ENCODE data around the gene PRKCA. TPM values are rescaled to one million over a fixed set of nuclear protein-coding genes. Genes with fewer than 3 reads are reported as not detected.

The PRKCA gene
- total and polyA plus RNA-seq, 2 donors (not counting 3 experiments of a cell fraction or from before 2014, with no cell fraction given), result 7.5 to 34.2 TPM

DNA sequence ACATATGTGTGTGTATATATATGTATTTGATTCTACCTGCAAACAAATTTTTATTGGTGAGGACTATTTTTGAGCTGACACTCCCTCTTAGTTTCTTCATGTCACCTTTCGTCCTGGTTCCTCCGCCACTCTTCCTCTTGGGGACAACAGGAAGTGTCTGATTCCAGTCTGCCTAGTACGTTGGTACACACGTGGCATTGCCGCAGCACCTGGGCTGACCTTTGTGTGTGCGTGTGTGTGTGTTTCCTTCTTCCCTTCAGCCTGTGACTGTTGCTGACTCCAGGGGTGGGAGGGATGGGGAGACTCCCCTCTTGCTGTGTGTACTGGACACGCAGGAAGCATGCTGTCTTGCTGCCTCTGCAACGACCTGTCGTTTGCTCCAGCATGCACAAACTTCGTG lies 503.2 kb downstream of the PRKCA start:
- DNase-seq (ENCODE audit: low read depth, low spot score), result no peak
- Histone ChIP-seq H3K4me3 (replicated peaks in 1 of 3; ENCODE audit: insufficient read depth in 1 of 3, low read depth in 1 of 3, low read length in 3 of 3) (no peak overlapping the region), H3K4me1 (ENCODE audit: control insufficient read depth, extremely low read depth, insufficient read depth, low read length) (no peaks in the 10 kb centered on the region), H3K36me3 (ENCODE audit: control insufficient read depth in 2 of 2, extremely low read depth in 1 of 2, insufficient read depth in 2 of 2, low read length in 2 of 2) (no peaks in the 10 kb centered on the region), H3K27ac (ENCODE audit: insufficient read depth, low read depth, low read length) (no peak overlapping the region), H3K9me3 (replicated peaks; ENCODE audit: control insufficient read depth, insufficient read depth, low read length) (no peaks in the 10 kb centered on the region), H3K27me3 (ENCODE audit: control insufficient read depth in 2 of 2, insufficient read depth in 2 of 2, low read length in 2 of 2) (no peaks in the 10 kb centered on the region), H3K79me2 (ENCODE audit: control insufficient read depth, insufficient read depth, low read length) (no peaks in the 10 kb centered on the region), H4K20me1 (replicated peaks; ENCODE audit: control insufficient read depth, extremely low read depth, insufficient read depth, low read length) (no peaks in the 10 kb centered on the region), H3K9me1 (replicated peaks; ENCODE audit: control insufficient read depth, extremely low read depth, insufficient read depth, low read length) (no peaks in the 10 kb centered on the region), H3K9ac (replicated peaks; ENCODE audit: extremely low read depth, insufficient read depth, low read length) (no peak overlapping the region), H3K4me2 (ENCODE audit: insufficient read depth, low read length) (no peak overlapping the region), H2AFZ (ENCODE audit: low read depth, low read length) (no peak overlapping the region)
- no TSS peak for BruUV-seq (replicated peaks)
- no peak for FAIRE-seq
- CTCF ChIA-PET, result no interaction called here
- dilution Hi-C loops (cut with MboI; ENCODE audit: extremely low pct_ligation_motif_present, low sequenced_read_pairs) (no loop called here), intact Hi-C loops (cut with micrococcal nuclease) (no loop called here)
- no peak for TF ChIP-seq FOS (IDR thresholded peaks at IDR 0.05; ENCODE audit: borderline replicate concordance, insufficient read depth, low read length)
- no peak for TF ChIP-seq MYC (IDR thresholded peaks at IDR 0.05; ENCODE audit: low read depth, low read length)
- TF ChIP-seq POLR2AphosphoS5 (IDR thresholded peaks at IDR 0.05; ENCODE audit: insufficient read depth, low read depth, low read length), result no peak
- TF ChIP-seq POLR2A (IDR thresholded peaks at IDR 0.05; ENCODE audit: low read depth, low read length), result no peak
- no peak for TF ChIP-seq GATA2 (IDR thresholded peaks at IDR 0.05; ENCODE audit: insufficient read depth, insufficient read length, low read depth, low read length)
- no peak for TF ChIP-seq EZH2 (IDR thresholded peaks at IDR 0.05; ENCODE audit: borderline replicate concordance, low read depth, low read length, severe bottlenecking)
- TF ChIP-seq JUN (IDR thresholded peaks at IDR 0.05; ENCODE audit: borderline replicate concordance, insufficient read depth, insufficient read length, low read depth), result no peak
- TF ChIP-seq, protein P1, sequence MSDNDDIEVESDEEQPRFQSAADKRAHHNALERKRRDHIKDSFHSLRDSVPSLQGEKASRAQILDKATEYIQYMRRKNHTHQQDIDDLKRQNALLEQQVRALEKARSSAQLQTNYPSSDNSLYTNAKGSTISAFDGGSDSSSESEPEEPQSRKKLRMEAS (IDR thresholded peaks at IDR 0.05; ENCODE audit: insufficient read depth, insufficient read length), result no peak
- TF ChIP-seq, protein P2, sequence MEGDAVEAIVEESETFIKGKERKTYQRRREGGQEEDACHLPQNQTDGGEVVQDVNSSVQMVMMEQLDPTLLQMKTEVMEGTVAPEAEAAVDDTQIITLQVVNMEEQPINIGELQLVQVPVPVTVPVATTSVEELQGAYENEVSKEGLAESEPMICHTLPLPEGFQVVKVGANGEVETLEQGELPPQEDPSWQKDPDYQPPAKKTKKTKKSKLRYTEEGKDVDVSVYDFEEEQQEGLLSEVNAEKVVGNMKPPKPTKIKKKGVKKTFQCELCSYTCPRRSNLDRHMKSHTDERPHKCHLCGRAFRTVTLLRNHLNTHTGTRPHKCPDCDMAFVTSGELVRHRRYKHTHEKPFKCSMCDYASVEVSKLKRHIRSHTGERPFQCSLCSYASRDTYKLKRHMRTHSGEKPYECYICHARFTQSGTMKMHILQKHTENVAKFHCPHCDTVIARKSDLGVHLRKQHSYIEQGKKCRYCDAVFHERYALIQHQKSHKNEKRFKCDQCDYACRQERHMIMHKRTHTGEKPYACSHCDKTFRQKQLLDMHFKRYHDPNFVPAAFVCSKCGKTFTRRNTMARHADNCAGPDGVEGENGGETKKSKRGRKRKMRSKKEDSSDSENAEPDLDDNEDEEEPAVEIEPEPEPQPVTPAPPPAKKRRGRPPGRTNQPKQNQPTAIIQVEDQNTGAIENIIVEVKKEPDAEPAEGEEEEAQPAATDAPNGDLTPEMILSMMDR (IDR thresholded peaks at IDR 0.05; ENCODE audit: extremely low read depth in 1 of 2, insufficient read depth in 1 of 2, low read depth in 1 of 2, low read length in 2 of 2), result no peak
- POLR2A ChIA-PET, result no interaction called here

Measured in endothelial cell of umbilical vein (primary cell).